Measurements from ENCODE around the gene PREPL. TPM values are rescaled to one million over a fixed set of nuclear protein-coding genes. Genes with fewer than 3 reads are reported as not detected.

The PREPL gene
- total and polyA plus RNA-seq, 2 donors (not counting 3 experiments of a cell fraction or from before 2014, with no cell fraction given) = 10.1 to 25.7 TPM

DNA sequence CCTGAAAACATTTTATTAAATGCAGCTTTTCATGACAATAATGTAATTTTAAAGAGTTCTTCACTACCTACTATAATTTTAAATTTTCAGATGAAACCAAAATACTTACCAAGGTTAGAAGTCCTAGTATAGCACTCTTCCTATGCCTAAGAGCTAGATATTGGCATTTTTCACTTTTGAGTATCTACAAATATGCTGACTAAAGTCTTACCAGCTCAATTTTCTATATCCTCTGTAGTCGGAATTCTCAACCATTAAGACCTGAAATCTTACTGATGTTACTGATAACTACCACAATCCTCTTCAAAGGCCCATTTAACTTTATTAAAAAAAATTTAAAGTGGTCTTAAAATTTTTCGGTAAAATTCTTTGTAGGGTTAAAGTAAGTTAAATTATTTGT, 32.0 kb downstream of the PREPL start:
- H3K9me3 ChIP-seq (replicated peaks; ENCODE audit: control insufficient read depth, insufficient read depth, low read length) = no peaks in the 10 kb centered on the region
- peaks cover 5 to 6% of the 10 kb centered on the region in 2 experiments for H3K36me3 ChIP-seq (ENCODE audit: control insufficient read depth in 2 of 2, extremely low read depth in 1 of 2, insufficient read depth in 2 of 2, low read length in 2 of 2)
- H3K4me3 ChIP-seq (replicated peaks in 1 of 3; ENCODE audit: insufficient read depth in 1 of 3, low read depth in 1 of 3, low read length in 3 of 3) = no peak overlapping the region
- FAIRE-seq (no peak), DNase-seq (ENCODE audit: low read depth, low spot score) (no peak)
- H3K27ac ChIP-seq (ENCODE audit: insufficient read depth, low read depth, low read length) = no peak overlapping the region
- no TSS peak for BruUV-seq (replicated peaks)
- H3K4me1 ChIP-seq (ENCODE audit: control insufficient read depth, extremely low read depth, insufficient read depth, low read length) = no peaks in the 10 kb centered on the region
- no peaks in the 10 kb centered on the region for H3K27me3 ChIP-seq (ENCODE audit: control insufficient read depth in 2 of 2, insufficient read depth in 2 of 2, low read length in 2 of 2)
- no peaks in the 10 kb centered on the region for H3K9me1 ChIP-seq (replicated peaks; ENCODE audit: control insufficient read depth, extremely low read depth, insufficient read depth, low read length)
- POLR2A ChIA-PET = no interaction called here
- no peak overlapping the region for H3K9ac ChIP-seq (replicated peaks; ENCODE audit: extremely low read depth, insufficient read depth, low read length)
- dilution Hi-C loops (cut with MboI; ENCODE audit: extremely low pct_ligation_motif_present, low sequenced_read_pairs) (no loop called here), intact Hi-C loops (cut with micrococcal nuclease) (no loop called here)
- no peak overlapping the region for H3K4me2 ChIP-seq (ENCODE audit: insufficient read depth, low read length)
- CTCF ChIA-PET = interaction anchor here (1.1 to 2.2 kb wide), 4 partner anchors 9 to 63 kb away, joined by 3 to 9 read pairs (median 4); no protein-coding TSS in a partner anchor
- no peaks in the 10 kb centered on the region for H3K79me2 ChIP-seq (ENCODE audit: control insufficient read depth, insufficient read depth, low read length)
- no peak for TF ChIP-seq EZH2 (IDR thresholded peaks at IDR 0.05; ENCODE audit: borderline replicate concordance, low read depth, low read length, severe bottlenecking)
- TF ChIP-seq GATA2 (IDR thresholded peaks at IDR 0.05; ENCODE audit: insufficient read depth, insufficient read length, low read depth, low read length) = no peak
- no peak for TF ChIP-seq POLR2AphosphoS5 (IDR thresholded peaks at IDR 0.05; ENCODE audit: insufficient read depth, low read depth, low read length)
- no peak for TF ChIP-seq FOS (IDR thresholded peaks at IDR 0.05; ENCODE audit: borderline replicate concordance, insufficient read depth, low read length)
- no peak for TF ChIP-seq JUN (IDR thresholded peaks at IDR 0.05; ENCODE audit: borderline replicate concordance, insufficient read depth, insufficient read length, low read depth)
- no peak for TF ChIP-seq POLR2A (IDR thresholded peaks at IDR 0.05; ENCODE audit: low read depth, low read length)
- TF ChIP-seq, protein P1, sequence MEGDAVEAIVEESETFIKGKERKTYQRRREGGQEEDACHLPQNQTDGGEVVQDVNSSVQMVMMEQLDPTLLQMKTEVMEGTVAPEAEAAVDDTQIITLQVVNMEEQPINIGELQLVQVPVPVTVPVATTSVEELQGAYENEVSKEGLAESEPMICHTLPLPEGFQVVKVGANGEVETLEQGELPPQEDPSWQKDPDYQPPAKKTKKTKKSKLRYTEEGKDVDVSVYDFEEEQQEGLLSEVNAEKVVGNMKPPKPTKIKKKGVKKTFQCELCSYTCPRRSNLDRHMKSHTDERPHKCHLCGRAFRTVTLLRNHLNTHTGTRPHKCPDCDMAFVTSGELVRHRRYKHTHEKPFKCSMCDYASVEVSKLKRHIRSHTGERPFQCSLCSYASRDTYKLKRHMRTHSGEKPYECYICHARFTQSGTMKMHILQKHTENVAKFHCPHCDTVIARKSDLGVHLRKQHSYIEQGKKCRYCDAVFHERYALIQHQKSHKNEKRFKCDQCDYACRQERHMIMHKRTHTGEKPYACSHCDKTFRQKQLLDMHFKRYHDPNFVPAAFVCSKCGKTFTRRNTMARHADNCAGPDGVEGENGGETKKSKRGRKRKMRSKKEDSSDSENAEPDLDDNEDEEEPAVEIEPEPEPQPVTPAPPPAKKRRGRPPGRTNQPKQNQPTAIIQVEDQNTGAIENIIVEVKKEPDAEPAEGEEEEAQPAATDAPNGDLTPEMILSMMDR (IDR thresholded peaks at IDR 0.05; ENCODE audit: extremely low read depth in 1 of 2, insufficient read depth in 1 of 2, low read depth in 1 of 2, low read length in 2 of 2) = no peak
- H2AFZ ChIP-seq (ENCODE audit: low read depth, low read length) = no peak overlapping the region
- no peaks in the 10 kb centered on the region for H4K20me1 ChIP-seq (replicated peaks; ENCODE audit: control insufficient read depth, extremely low read depth, insufficient read depth, low read length)

All from endothelial cell of umbilical vein (primary cell).